SK-N-SH (cell line): ENCODE measurements around the gene SLC45A3. TPM values are rescaled to one million over a fixed set of nuclear protein-coding genes. Genes with fewer than 3 reads are reported as not detected.

Experiments
- CTCF ChIA-PET: fragments of 300-600, 350-600 bp; formaldehyde crosslinking; extraction: SDS; loops from one replicate; lab custom pipeline; 2021; lab: Yijun Ruan, JAX
- POLR2A ChIA-PET: fragments of 350-600 bp; sonication (Branson Sonifier 250); formaldehyde crosslinking; extraction: SDS; loops from one replicate; lab custom pipeline; 2020; ENCODE audit warnings: antibody characterized with exemption, inconsistent platforms; lab: Yijun Ruan, JAX
- DNase-seq: peaks from one replicate; pipeline ENCODE4 v3.0.0; 2012
- H2AFZ ChIP-seq: fragments of 200-600 bp; sonication (generic); 2 replicates; pipeline ENCODE4 v1.8.1; 2016; ENCODE audit warnings: antibody characterized with exemption, mild to moderate bottlenecking, low read depth
- H3F3A ChIP-seq: fragments of 200-600 bp; sonication (generic); replicated peaks from 2 replicates; pipeline ENCODE3; 2016; ENCODE audit warnings: antibody characterized with exemption, mild to moderate bottlenecking; ENCODE audit not compliant: insufficient read depth
- H3K27ac ChIP-seq, 2 experiments: fragments of 200-500 bp in 1 of 2; fragments of 200-600 bp in 1 of 2; sonication (Bioruptor generic) in 1 of 2; sonication (generic), shearing (Covaris generic) in 1 of 2; 2 replicates each; pipeline versions ENCODE4 v1.5.1 to v1.6.1; 2014 to 2016; ENCODE audit warnings: low read depth in 2 of 2, inconsistent platforms in 1 of 2, low read length in 1 of 2, mild to moderate bottlenecking in 1 of 2, mixed read lengths in 1 of 2
- H3K27me3 ChIP-seq: fragments of 200-600 bp; sonication (generic), shearing (Covaris generic); 2 replicates; pipeline ENCODE4 v1.6.1; 2016; ENCODE audit warnings: mixed run types; ENCODE audit not compliant: insufficient read depth
- H3K36me3 ChIP-seq, 2 experiments: fragments of 200-500 bp in 1 of 2; fragments of 200-600 bp in 1 of 2; sonication (Bioruptor generic) in 1 of 2; sonication (generic) in 1 of 2; replicated peaks in 1 of 2; 2 replicates each; pipeline versions ENCODE3 to v1.5.1; 2014 to 2016; ENCODE audit warnings: low read length in 1 of 2, mild to moderate bottlenecking in 1 of 2; ENCODE audit not compliant: insufficient read depth in 2 of 2, control insufficient read depth in 1 of 2
- H3K4me1 ChIP-seq, 2 experiments: fragments of 200-500 bp in 1 of 2; fragments of 200-600 bp in 1 of 2; sonication (Bioruptor generic) in 1 of 2; sonication (generic), shearing (Covaris generic) in 1 of 2; 2 replicates each; pipeline versions ENCODE4 v1.5.1 to v1.6.1; 2014 to 2016; ENCODE audit warnings: low read depth in 1 of 2, low read length in 1 of 2, mixed run types in 1 of 2; ENCODE audit not compliant: insufficient read depth in 2 of 2, control insufficient read depth in 1 of 2
- H3K4me2 ChIP-seq: fragments of 200-600 bp; sonication (generic), shearing (Covaris generic); 2 replicates; pipeline ENCODE4 v1.6.1; 2017; ENCODE audit warnings: mixed run types
- H3K4me3 ChIP-seq, 2 experiments: fragments of 200-500 bp in 1 of 2; fragments of 200-600 bp in 1 of 2; sonication (Bioruptor generic) in 1 of 2; sonication (generic), shearing (Covaris generic) in 1 of 2; 2 replicates each; pipeline versions ENCODE4 v1.5.1 to v1.8.1; 2014 to 2016; ENCODE audit warnings: low read depth in 2 of 2, inconsistent platforms in 1 of 2, low read length in 1 of 2, mild to moderate bottlenecking in 1 of 2, mixed read lengths in 1 of 2, moderate library complexity in 1 of 2
- H3K79me2 ChIP-seq: fragments of 200-600 bp; sonication (generic); 2 replicates; pipeline ENCODE4 v1.8.1; 2017; ENCODE audit warnings: mild to moderate bottlenecking; ENCODE audit not compliant: insufficient read depth
- H3K9ac ChIP-seq: fragments of 200-600 bp; sonication (generic); 2 replicates; pipeline ENCODE4 v1.6.1; 2017; ENCODE audit warnings: mixed run types
- H3K9me2 ChIP-seq: fragments of 200-600 bp; sonication (generic); 2 replicates; pipeline ENCODE4 v1.6.1; 2017; ENCODE audit warnings: mixed run types
- H3K9me3 ChIP-seq: fragments of 200-600 bp; sonication (generic); 2 replicates; pipeline ENCODE4 v1.6.1; 2017; ENCODE audit warnings: mixed run types, mild to moderate bottlenecking, moderate library complexity
- H4K20me1 ChIP-seq: fragments of 200-600 bp; sonication (generic); 2 replicates; pipeline ENCODE4 v1.6.1; 2017; ENCODE audit warnings: mild to moderate bottlenecking, mixed run types; ENCODE audit not compliant: insufficient read depth
- RAD21 ChIP-seq: IDR thresholded peaks from 2 replicates; pipeline ENCODE4 v1.6.1; 2012; ENCODE audit warnings: mild to moderate bottlenecking, low read length
- RCOR1 ChIP-seq: fragments of 150-350 bp; IDR thresholded peaks from 2 replicates; pipeline ENCODE4 v1.6.1; 2017; ENCODE audit warnings: antibody characterized with exemption, low read length
- RFX5 ChIP-seq: IDR thresholded peaks from 2 replicates; pipeline ENCODE4 v1.6.1; 2012; ENCODE audit warnings: mild to moderate bottlenecking, improper control_type of control experiment, low read length
- SIN3A ChIP-seq: IDR thresholded peaks from 2 replicates; pipeline ENCODE4 v1.6.1; 2012; ENCODE audit warnings: low read depth, mild to moderate bottlenecking, low read length, moderate library complexity, borderline replicate concordance
- TAF1 ChIP-seq: IDR thresholded peaks from 2 replicates; pipeline ENCODE4 v1.6.1; 2012; ENCODE audit warnings: low read depth, mild to moderate bottlenecking, low read length, moderate library complexity, borderline replicate concordance
- YY1 ChIP-seq: IDR thresholded peaks from 2 replicates; pipeline ENCODE4 v1.4.0; 2012; ENCODE audit warnings: low read depth, mild to moderate bottlenecking
- WGBS: methylation state at CpG from one replicate; pipeline ENCODE4 v1.1.6; 2017; ENCODE audit warnings: low lambda C conversion rate; 5-methylcytosine and 5-hydroxymethylcytosine counted together
- polyA plus RNA-seq, 3 experiments: library from polyadenylated mRNA; depleted of rRNA; stranded (reverse); fragments of >200 nt; gene quantifications; 2 replicates each; pipeline ENCODE4 v1.2.3, GENCODE V29; 2012
- TF ChIP-seq, protein P1 (sequence below): fragments of 150-350 bp; IDR thresholded peaks from 2 replicates; pipeline ENCODE4 v1.6.1; 2016; ENCODE audit warnings: mild to moderate bottlenecking, low read depth, low read length
- TF ChIP-seq, protein P2 (sequence below): IDR thresholded peaks from 2 replicates; pipeline ENCODE4 v1.4.0; 2012; ENCODE audit warnings: low read depth, borderline replicate concordance

SLC45A3 gene
- polyA plus RNA-seq, 1 of the 3 experiments (the other 2 are of a cell fraction): 4.6 TPM

DNA sequence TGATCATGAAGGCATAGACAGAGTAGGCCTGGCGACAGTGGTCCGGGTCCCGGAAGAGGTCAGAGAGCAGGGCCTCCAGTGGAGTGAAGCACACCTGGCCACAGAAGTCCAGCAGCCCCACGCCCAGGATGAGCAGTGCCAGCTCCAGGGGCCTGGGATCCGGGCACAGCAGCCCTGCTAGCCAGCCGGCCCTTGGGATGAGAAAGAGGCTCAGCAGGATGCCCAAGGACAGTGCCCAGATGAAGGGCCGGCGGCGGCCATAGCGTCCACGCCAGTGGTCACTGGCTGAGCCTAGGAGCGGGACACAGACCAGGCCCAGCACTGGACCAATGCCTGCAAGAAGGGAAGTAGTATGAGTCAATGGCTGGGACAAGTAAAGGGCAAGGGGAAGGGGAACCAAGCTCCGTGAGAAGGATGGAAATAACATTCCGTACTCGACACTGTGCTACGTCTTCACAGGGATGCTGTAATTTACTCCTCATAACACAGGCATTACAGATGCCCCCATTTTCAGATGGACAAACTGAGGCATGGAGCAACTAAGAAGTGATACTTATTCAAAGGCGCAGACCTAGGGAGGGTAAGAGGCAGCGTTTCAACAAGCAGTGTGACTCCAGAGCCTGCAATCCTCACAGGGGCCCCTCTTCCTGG lies 16.9 kb downstream of the SLC45A3 start:
- POLR2A ChIA-PET: no interaction called here
- no peak for TF ChIP-seq RAD21
- TF ChIP-seq, protein P1, sequence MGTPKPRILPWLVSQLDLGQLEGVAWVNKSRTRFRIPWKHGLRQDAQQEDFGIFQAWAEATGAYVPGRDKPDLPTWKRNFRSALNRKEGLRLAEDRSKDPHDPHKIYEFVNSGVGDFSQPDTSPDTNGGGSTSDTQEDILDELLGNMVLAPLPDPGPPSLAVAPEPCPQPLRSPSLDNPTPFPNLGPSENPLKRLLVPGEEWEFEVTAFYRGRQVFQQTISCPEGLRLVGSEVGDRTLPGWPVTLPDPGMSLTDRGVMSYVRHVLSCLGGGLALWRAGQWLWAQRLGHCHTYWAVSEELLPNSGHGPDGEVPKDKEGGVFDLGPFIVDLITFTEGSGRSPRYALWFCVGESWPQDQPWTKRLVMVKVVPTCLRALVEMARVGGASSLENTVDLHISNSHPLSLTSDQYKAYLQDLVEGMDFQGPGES: no peak
- no peak for TF ChIP-seq TAF1
- TF ChIP-seq, all 33 proteins: peak for 0
- H3K79me2 ChIP-seq: no peaks in the 10 kb centered on the region
- H3K27ac ChIP-seq: no peak overlapping the region
- CTCF ChIA-PET: interaction anchor here (0.9 to 16.5 kb wide), 5 partner anchors 10 to 314 kb away, joined by 3 to 443 read pairs (median 214); partner anchors contain the start of gene SLC45A3
- H3K4me3 ChIP-seq: no peak overlapping the region
- H3K27me3 ChIP-seq: no peaks in the 10 kb centered on the region
- peaks cover 0 to 19% of the 10 kb centered on the region in 2 experiments; a peak in 1 of 4 replicates for H3K4me1 ChIP-seq
- H2AFZ ChIP-seq: no peak overlapping the region
- no peaks in the 10 kb centered on the region for H3K9me2 ChIP-seq
- H3F3A ChIP-seq: no peaks in the 10 kb centered on the region
- H4K20me1 ChIP-seq: no peaks in the 10 kb centered on the region; the same call in 1 of the 2 replicates
- H3K9me3 ChIP-seq: no peaks in the 10 kb centered on the region
- DNase-seq: no peak
- H3K36me3 ChIP-seq: no peaks in the 10 kb centered on the region
- WGBS: 89% methylated on average over 17 of the region's 18 CpGs
- no peak overlapping the region for H3K4me2 ChIP-seq
- H3K9ac ChIP-seq: no peak overlapping the region

DNA sequence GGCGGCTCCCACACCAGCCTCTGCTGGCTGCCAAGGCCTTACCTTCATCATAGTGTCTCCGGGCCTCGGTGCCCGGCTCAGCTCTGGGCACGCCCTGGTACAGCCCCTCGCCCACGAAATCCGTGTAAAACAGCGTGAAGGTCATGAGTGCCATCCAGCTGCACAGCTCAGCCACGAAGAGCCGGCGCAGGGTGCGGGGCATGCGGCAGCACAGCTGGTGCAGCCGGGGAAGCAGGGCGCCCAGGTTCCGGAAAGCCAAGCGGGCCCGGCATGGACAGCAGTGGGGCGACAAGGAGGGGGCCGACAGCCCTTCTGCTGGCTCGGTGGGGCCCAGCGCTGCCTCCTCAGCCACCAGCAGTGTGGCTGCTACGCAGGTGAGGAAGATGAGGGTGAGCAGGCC lies 17.5 kb downstream of the SLC45A3 start:
- Histone ChIP-seq H3K36me3 (no peaks in the 10 kb centered on the region), H3K4me1 (peaks cover 0 to 19% of the 10 kb centered on the region in 2 experiments; a peak in 1 of 4 replicates), H4K20me1 (no peaks in the 10 kb centered on the region; the same call in 1 of the 2 replicates), H3K4me2 (no peak overlapping the region), H3K4me3 (no peak overlapping the region), H3K27me3 (no peaks in the 10 kb centered on the region), H3K9me2 (no peaks in the 10 kb centered on the region), H2AFZ (no peak overlapping the region), H3F3A (no peaks in the 10 kb centered on the region), H3K9me3 (no peaks in the 10 kb centered on the region), H3K9ac (no peak overlapping the region), H3K79me2 (no peaks in the 10 kb centered on the region), H3K27ac (no peak overlapping the region)
- 96% methylated on average over 11 of the region's 24 CpGs for WGBS
- no peak for TF ChIP-seq RFX5
- no peak for DNase-seq
- POLR2A ChIA-PET: no interaction called here
- CTCF ChIA-PET: interaction anchor here (1.0 to 16.5 kb wide), 7 partner anchors 10 to 314 kb away, joined by 3 to 443 read pairs (median 101); partner anchors contain the start of gene SLC45A3

DNA sequence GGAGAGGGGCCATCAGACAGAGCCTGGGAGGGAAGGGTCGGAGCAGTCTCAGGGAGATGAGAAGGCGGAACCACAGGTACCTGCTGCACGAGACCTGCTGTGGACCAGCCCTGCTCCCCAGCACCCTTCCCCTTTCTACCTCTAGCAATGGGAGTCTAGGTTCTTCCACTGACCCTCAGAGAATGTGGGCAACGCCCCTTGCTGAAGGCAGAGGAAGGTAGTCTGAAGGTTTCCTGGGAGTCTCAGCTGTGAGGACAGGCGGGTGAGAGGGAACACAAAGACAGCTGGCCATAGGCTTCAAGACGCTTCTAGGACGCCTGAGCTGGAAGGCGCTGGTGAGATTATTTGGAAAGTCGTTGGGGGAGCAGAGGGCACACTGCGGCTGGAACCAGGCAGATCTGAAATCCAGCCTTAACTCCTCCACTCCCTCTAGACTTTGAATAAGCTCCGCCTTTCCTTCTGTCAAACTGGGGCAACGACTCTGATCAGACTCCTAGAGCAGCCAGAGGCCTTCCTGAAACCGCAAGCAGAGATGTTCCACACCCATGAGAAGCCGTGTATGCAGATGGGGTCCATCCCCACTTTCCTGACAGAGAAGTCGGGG lies 18.1 kb downstream of the SLC45A3 start:
- CTCF ChIA-PET: interaction anchor here (1.0 to 16.5 kb wide), 7 partner anchors 11 to 315 kb away, joined by 3 to 443 read pairs (median 101); partner anchors contain the start of gene SLC45A3
- no peaks in the 10 kb centered on the region for H3K79me2 ChIP-seq
- no peaks in the 10 kb centered on the region for H3K9me3 ChIP-seq

More for the DNA sequence above, 18.1 kb downstream of the SLC45A3 start:
- Histone ChIP-seq H3K4me1 (peaks cover 0 to 19% of the 10 kb centered on the region in 2 experiments; a peak in 1 of 4 replicates), H4K20me1 (no peaks in the 10 kb centered on the region; the same call in 1 of the 2 replicates), H3K36me3 (no peaks in the 10 kb centered on the region), H2AFZ (no peak overlapping the region), H3K4me3 (no peak overlapping the region), H3K27me3 (no peaks in the 10 kb centered on the region), H3K27ac (no peak overlapping the region), H3K9ac (no peak overlapping the region), H3K4me2 (no peak overlapping the region), H3K9me2 (no peaks in the 10 kb centered on the region), H3F3A (no peaks in the 10 kb centered on the region)
- no peak for DNase-seq
- POLR2A ChIA-PET: no interaction called here
- 89% methylated on average over 12 of the region's 15 CpGs for WGBS
- TF ChIP-seq YY1: no peak
- TF ChIP-seq RCOR1: no peak
- TF ChIP-seq SIN3A: no peak
- TF ChIP-seq, protein P2, sequence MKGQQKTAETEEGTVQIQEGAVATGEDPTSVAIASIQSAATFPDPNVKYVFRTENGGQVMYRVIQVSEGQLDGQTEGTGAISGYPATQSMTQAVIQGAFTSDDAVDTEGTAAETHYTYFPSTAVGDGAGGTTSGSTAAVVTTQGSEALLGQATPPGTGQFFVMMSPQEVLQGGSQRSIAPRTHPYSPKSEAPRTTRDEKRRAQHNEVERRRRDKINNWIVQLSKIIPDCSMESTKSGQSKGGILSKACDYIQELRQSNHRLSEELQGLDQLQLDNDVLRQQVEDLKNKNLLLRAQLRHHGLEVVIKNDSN: no peak
